IPS-20b (cell line): ENCODE results near the gene TIMM13.
"Not testable (repeated sequence)": the region's sequence is repeated elsewhere in the genome, so short reads cannot be mapped to it uniquely, and the experiment has no call there.

Experiments used
- H3K27ac ChIP-seq: one replicate; pipeline ENCODE4 v1.5.1; 2013; ENCODE audit warnings: low read length
- H3K27me3 ChIP-seq: 2 replicates; pipeline ENCODE4 v1.6.1; 2013; ENCODE audit warnings: mild to moderate bottlenecking, low read length, inconsistent platforms; ENCODE audit not compliant: insufficient read depth
- H3K36me3 ChIP-seq: 2 replicates; pipeline ENCODE4 v1.6.1; 2013; ENCODE audit warnings: low read depth, mild to moderate bottlenecking, inconsistent platforms, low read length, moderate library complexity; ENCODE audit not compliant: insufficient read depth
- H3K4me1 ChIP-seq: 2 replicates; pipeline ENCODE4 v1.6.1; 2013; ENCODE audit warnings: mild to moderate bottlenecking, control low read depth, inconsistent platforms, low read length, moderate library complexity; ENCODE audit not compliant: insufficient read depth
- H3K4me3 ChIP-seq: 2 replicates; pipeline ENCODE4 v1.5.1; 2013; ENCODE audit warnings: mild to moderate bottlenecking, low read length, inconsistent platforms
- H3K9ac ChIP-seq: 2 replicates; pipeline ENCODE4 v1.6.1; 2013; ENCODE audit warnings: low read depth, mild to moderate bottlenecking, inconsistent platforms, low read length, moderate library complexity
- H3K9me3 ChIP-seq: 2 replicates; pipeline ENCODE4 v1.6.1; 2013; ENCODE audit warnings: mild to moderate bottlenecking, low read depth, low read length, inconsistent platforms; ENCODE audit not compliant: insufficient read depth

TIMM13 gene

GRCh38 chr19:2417436-2417835 is 9.9 kb downstream of the TIMM13 start:
- not testable (repeated sequence) for H3K4me3 ChIP-seq, H3K27ac ChIP-seq, H3K36me3 ChIP-seq, H3K27me3 ChIP-seq, H3K9me3 ChIP-seq, H3K4me1 ChIP-seq, H3K9ac ChIP-seq

- Histone ChIP-seq H3K36me3 (no peaks in the 10 kb centered on the region), H3K27me3 (peaks cover 8% of the 10 kb centered on the region; the same call in 1 of the 2 replicates), H3K27ac (no peak overlapping the region), H3K9me3 (no peaks in the 10 kb centered on the region), H3K4me3 (no peak overlapping the region), H3K9ac (no peak overlapping the region), H3K4me1 (no peaks in the 10 kb centered on the region)
These were observed 10.9 kb downstream of the TIMM13 start for GRCh38 chr19:2416321-2417097.

- H3K4me1 ChIP-seq, result no peaks in the 10 kb centered on the region
- H3K9me3 ChIP-seq, result no peaks in the 10 kb centered on the region
- H3K27ac ChIP-seq, result no peak overlapping the region
- H3K9ac ChIP-seq, result no peak overlapping the region
- no peaks in the 10 kb centered on the region for H3K36me3 ChIP-seq
- peaks cover 8% of the 10 kb centered on the region; the same call in 1 of the 2 replicates for H3K27me3 ChIP-seq
- H3K4me3 ChIP-seq, result no peak overlapping the region
These were observed 11.4 kb downstream of the TIMM13 start for GRCh38 chr19:2415973-2416319.

- Histone ChIP-seq H3K27me3 (peaks cover 8% of the 10 kb centered on the region; the same call in 1 of the 2 replicates), H3K36me3 (no peaks in the 10 kb centered on the region), H3K4me1 (no peaks in the 10 kb centered on the region), H3K9me3 (no peaks in the 10 kb centered on the region), H3K9ac (no peak overlapping the region), H3K4me3 (no peak overlapping the region), H3K27ac (no peak overlapping the region)
These were observed 12.0 kb downstream of the TIMM13 start for GRCh38 chr19:2415281-2415972.

- Histone ChIP-seq H3K4me1 (no peaks in the 10 kb centered on the region), H3K36me3 (no peaks in the 10 kb centered on the region), H3K9me3 (no peaks in the 10 kb centered on the region), H3K27ac (no peak overlapping the region), H3K27me3 (peaks cover 8% of the 10 kb centered on the region; the same call in 1 of the 2 replicates), H3K4me3 (no peak overlapping the region), H3K9ac (no peak overlapping the region)
These were observed 13.8 kb downstream of the TIMM13 start for GRCh38 chr19:2413629-2414028.

- H3K27me3 ChIP-seq, result peaks cover 8% of the 10 kb centered on the region; the same call in 1 of the 2 replicates
- H3K4me1 ChIP-seq, result no peaks in the 10 kb centered on the region
- H3K36me3 ChIP-seq, result no peaks in the 10 kb centered on the region
- H3K4me3 ChIP-seq, result no peak overlapping the region
- H3K9ac ChIP-seq, result no peak overlapping the region
- no peaks in the 10 kb centered on the region for H3K9me3 ChIP-seq
- H3K27ac ChIP-seq, result no peak overlapping the region
These were observed 14.2 kb downstream of the TIMM13 start for GRCh38 chr19:2413159-2413558.

- Histone ChIP-seq H3K27me3 (peaks cover 8% of the 10 kb centered on the region; the same call in 1 of the 2 replicates), H3K4me3 (no peak overlapping the region), H3K36me3 (no peaks in the 10 kb centered on the region), H3K4me1 (no peaks in the 10 kb centered on the region), H3K9me3 (no peaks in the 10 kb centered on the region), H3K27ac (no peak overlapping the region), H3K9ac (no peak overlapping the region)
These were observed 14.9 kb downstream of the TIMM13 start for GRCh38 chr19:2412449-2412848.

GRCh38 chr19:2411709-2412108 is 15.7 kb downstream of the TIMM13 start:
- Histone ChIP-seq H3K9ac (no peak overlapping the region), H3K4me1 (no peaks in the 10 kb centered on the region), H3K27me3 (peaks cover 8% of the 10 kb centered on the region; the same call in 1 of the 2 replicates), H3K36me3 (no peaks in the 10 kb centered on the region), H3K27ac (no peak overlapping the region), H3K9me3 (no peaks in the 10 kb centered on the region), H3K4me3 (no peak overlapping the region)

GRCh38 chr19:2410023-2410422 is 17.4 kb downstream of the TIMM13 start:
- Histone ChIP-seq H3K27me3 (peaks cover 8% of the 10 kb centered on the region; the same call in 1 of the 2 replicates), H3K4me3 (no peak overlapping the region), H3K9me3 (no peaks in the 10 kb centered on the region), H3K4me1 (no peaks in the 10 kb centered on the region), H3K27ac (no peak overlapping the region), H3K36me3 (no peaks in the 10 kb centered on the region), H3K9ac (no peak overlapping the region)

GRCh38 chr19:2409352-2409912 is 18.0 kb downstream of the TIMM13 start:
- H3K4me3 ChIP-seq, result no peak overlapping the region
- H3K9me3 ChIP-seq, result no peaks in the 10 kb centered on the region
- H3K27ac ChIP-seq, result no peak overlapping the region
- no peaks in the 10 kb centered on the region for H3K36me3 ChIP-seq
- no peak overlapping the region for H3K9ac ChIP-seq
- no peaks in the 10 kb centered on the region for H3K4me1 ChIP-seq
- peaks cover 8% of the 10 kb centered on the region; the same call in 1 of the 2 replicates for H3K27me3 ChIP-seq

GRCh38 chr19:2408247-2408646 is 19.1 kb downstream of the TIMM13 start:
- H3K4me3 ChIP-seq, result no peak overlapping the region
- H3K9ac ChIP-seq, result no peak overlapping the region
- no peaks in the 10 kb centered on the region for H3K4me1 ChIP-seq
- no peak overlapping the region for H3K27ac ChIP-seq
- H3K27me3 ChIP-seq, result peaks cover 8% of the 10 kb centered on the region; the same call in 1 of the 2 replicates
- H3K36me3 ChIP-seq, result no peaks in the 10 kb centered on the region
- H3K9me3 ChIP-seq, result no peaks in the 10 kb centered on the region

- Histone ChIP-seq H3K27ac (no peak overlapping the region), H3K4me1 (no peaks in the 10 kb centered on the region), H3K4me3 (no peak overlapping the region), H3K36me3 (no peaks in the 10 kb centered on the region), H3K9me3 (no peaks in the 10 kb centered on the region), H3K9ac (no peak overlapping the region), H3K27me3 (no peaks in the 10 kb centered on the region)
These were observed 27.8 kb downstream of the TIMM13 start for GRCh38 chr19:2399582-2399981.
